ENCODE data around the gene SLIT3.

The SLIT3 gene

DNA sequence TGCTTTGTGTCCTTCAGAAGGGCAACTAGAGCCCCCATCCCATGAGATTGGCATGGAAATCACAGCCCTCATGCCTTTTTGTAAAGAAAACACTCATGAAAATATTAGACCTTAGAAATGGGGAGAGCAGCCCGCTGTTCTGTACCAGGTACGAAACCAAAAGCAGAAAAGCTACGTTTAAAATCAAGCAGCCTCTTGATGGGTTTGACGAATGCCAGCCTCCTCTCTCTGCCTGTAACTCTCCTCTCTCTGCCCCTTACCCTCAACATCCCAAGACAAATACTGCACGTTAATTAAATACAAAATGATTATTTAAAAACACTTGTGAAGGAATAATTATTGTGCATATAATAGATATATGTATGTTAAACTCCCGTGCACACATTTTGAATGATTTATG lies 390.1 kb downstream of the SLIT3 start:
- Histone ChIP-seq H3K4me3 (ENCODE audit: insufficient read depth, low read length, poor library complexity, severe bottlenecking) (no peak overlapping the region), H3K36me3 (ENCODE audit: low read length) (no peaks in the 10 kb centered on the region), H3K79me2 (ENCODE audit: insufficient read depth, low read length) (no peaks in the 10 kb centered on the region), H3K27ac (ENCODE audit: low read depth, low read length) (no peak overlapping the region), H4K20me1 (ENCODE audit: low read depth, low read length) (no peaks in the 10 kb centered on the region), H3F3A (ENCODE audit: insufficient read depth) (no peaks in the 10 kb centered on the region), H3K27me3 (ENCODE audit: low read length) (no peaks in the 10 kb centered on the region), H3K9me2 (replicated peaks; ENCODE audit: insufficient read depth, low read length) (no peaks in the 10 kb centered on the region), H3K4me2 (ENCODE audit: low read depth, low read length, poor library complexity, severe bottlenecking) (no peak overlapping the region), H3K9ac (ENCODE audit: low read length) (no peak overlapping the region), H2AFZ (ENCODE audit: low read depth, low read length, severe bottlenecking) (no peak overlapping the region), H3K9me3 (ENCODE audit: insufficient read depth, low read length) (no peaks in the 10 kb centered on the region)
- TF ChIP-seq, protein P1, sequence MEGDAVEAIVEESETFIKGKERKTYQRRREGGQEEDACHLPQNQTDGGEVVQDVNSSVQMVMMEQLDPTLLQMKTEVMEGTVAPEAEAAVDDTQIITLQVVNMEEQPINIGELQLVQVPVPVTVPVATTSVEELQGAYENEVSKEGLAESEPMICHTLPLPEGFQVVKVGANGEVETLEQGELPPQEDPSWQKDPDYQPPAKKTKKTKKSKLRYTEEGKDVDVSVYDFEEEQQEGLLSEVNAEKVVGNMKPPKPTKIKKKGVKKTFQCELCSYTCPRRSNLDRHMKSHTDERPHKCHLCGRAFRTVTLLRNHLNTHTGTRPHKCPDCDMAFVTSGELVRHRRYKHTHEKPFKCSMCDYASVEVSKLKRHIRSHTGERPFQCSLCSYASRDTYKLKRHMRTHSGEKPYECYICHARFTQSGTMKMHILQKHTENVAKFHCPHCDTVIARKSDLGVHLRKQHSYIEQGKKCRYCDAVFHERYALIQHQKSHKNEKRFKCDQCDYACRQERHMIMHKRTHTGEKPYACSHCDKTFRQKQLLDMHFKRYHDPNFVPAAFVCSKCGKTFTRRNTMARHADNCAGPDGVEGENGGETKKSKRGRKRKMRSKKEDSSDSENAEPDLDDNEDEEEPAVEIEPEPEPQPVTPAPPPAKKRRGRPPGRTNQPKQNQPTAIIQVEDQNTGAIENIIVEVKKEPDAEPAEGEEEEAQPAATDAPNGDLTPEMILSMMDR (IDR thresholded peaks at IDR 0.05; ENCODE audit: insufficient read depth, low read length, poor library complexity, severe bottlenecking) = no peak
- no peak for TF ChIP-seq EZH2phosphoT487 (conservative IDR thresholded peaks at IDR 0.05; ENCODE audit: low read length)

DNA sequence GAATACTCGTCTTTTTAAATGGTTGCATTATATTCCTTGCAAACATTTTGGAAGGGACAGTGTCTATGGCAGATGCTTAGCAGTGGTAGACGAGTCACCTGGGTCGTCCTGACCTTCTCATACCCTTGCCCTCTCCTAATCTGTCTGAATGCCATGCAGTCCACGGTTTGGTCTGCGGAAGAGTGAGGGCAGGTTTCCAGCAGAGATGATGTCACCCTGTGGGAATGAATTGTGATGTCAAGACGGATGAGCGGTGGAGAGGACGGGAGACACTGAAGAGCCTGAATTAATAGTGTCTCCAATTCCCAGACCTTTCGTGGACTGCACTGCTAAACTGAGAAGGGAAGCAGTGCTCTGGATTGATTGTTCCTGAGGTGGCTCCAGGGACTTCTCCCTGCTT lies 392.7 kb downstream of the SLIT3 start:
- Histone ChIP-seq H3K4me3 (ENCODE audit: insufficient read depth, low read length, poor library complexity, severe bottlenecking) (no peak overlapping the region), H3F3A (ENCODE audit: insufficient read depth) (no peaks in the 10 kb centered on the region), H3K27ac (ENCODE audit: low read depth, low read length) (no peak overlapping the region), H3K27me3 (ENCODE audit: low read length) (no peaks in the 10 kb centered on the region), H3K9me2 (replicated peaks; ENCODE audit: insufficient read depth, low read length) (no peaks in the 10 kb centered on the region), H3K9ac (ENCODE audit: low read length) (no peak overlapping the region), H2AFZ (ENCODE audit: low read depth, low read length, severe bottlenecking) (no peak overlapping the region), H3K79me2 (ENCODE audit: insufficient read depth, low read length) (no peaks in the 10 kb centered on the region), H4K20me1 (ENCODE audit: low read depth, low read length) (no peaks in the 10 kb centered on the region), H3K36me3 (ENCODE audit: low read length) (no peaks in the 10 kb centered on the region), H3K4me2 (ENCODE audit: low read depth, low read length, poor library complexity, severe bottlenecking) (no peak overlapping the region), H3K9me3 (ENCODE audit: insufficient read depth, low read length) (no peaks in the 10 kb centered on the region)
- TF ChIP-seq, protein P1 (IDR thresholded peaks at IDR 0.05; ENCODE audit: insufficient read depth, low read length, poor library complexity, severe bottlenecking) = no peak
- no peak for TF ChIP-seq EZH2phosphoT487 (conservative IDR thresholded peaks at IDR 0.05; ENCODE audit: low read length)

DNA sequence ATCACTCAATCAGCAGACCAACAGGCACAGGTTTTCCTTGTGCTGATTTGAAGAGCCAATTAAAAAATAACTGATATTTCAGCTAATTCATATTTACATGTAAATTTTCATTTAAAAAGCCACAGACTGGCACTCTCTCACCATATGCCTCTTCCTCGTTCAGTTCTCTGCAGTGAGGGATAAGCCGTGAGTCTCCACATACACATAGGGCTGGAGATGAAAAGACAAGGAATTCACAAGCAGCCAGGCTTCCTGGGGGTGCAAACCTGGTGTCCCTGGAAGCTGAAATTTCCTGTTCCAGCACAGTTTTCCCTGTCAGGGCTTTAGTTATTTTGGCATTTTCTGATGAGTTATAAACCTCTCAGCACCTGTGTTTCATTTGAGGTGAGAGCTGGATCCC lies 397.9 kb downstream of the SLIT3 start:
- H2AFZ ChIP-seq (ENCODE audit: low read depth, low read length, severe bottlenecking) = no peak overlapping the region
- H3K4me3 ChIP-seq (ENCODE audit: insufficient read depth, low read length, poor library complexity, severe bottlenecking) = no peak overlapping the region
- H3K9me3 ChIP-seq (ENCODE audit: insufficient read depth, low read length) = no peaks in the 10 kb centered on the region
- no peak overlapping the region for H3K9ac ChIP-seq (ENCODE audit: low read length)
- H3K27ac ChIP-seq (ENCODE audit: low read depth, low read length) = no peak overlapping the region
- H3K27me3 ChIP-seq (ENCODE audit: low read length) = no peaks in the 10 kb centered on the region
- H3K9me2 ChIP-seq (replicated peaks; ENCODE audit: insufficient read depth, low read length) = no peaks in the 10 kb centered on the region
- no peaks in the 10 kb centered on the region for H3F3A ChIP-seq (ENCODE audit: insufficient read depth)
- H3K36me3 ChIP-seq (ENCODE audit: low read length) = no peaks in the 10 kb centered on the region
- no peaks in the 10 kb centered on the region for H3K79me2 ChIP-seq (ENCODE audit: insufficient read depth, low read length)
- H3K4me2 ChIP-seq (ENCODE audit: low read depth, low read length, poor library complexity, severe bottlenecking) = no peak overlapping the region
- TF ChIP-seq, protein P1 (IDR thresholded peaks at IDR 0.05; ENCODE audit: insufficient read depth, low read length, poor library complexity, severe bottlenecking) = no peak
- TF ChIP-seq EZH2phosphoT487 (conservative IDR thresholded peaks at IDR 0.05; ENCODE audit: low read length) = no peak
- no peaks in the 10 kb centered on the region for H4K20me1 ChIP-seq (ENCODE audit: low read depth, low read length)

Measured in SU-DHL-6 (cell line).